Memory B cell (primary cell): ENCODE measurements around the gene SLC12A6.
"Not testable (repeated sequence)": the region's sequence is repeated elsewhere in the genome, so short reads cannot be mapped to it uniquely, and the experiment has no call there.

ENCODE experiments used
- ATAC-seq: fragments of 150-1000 bp; cut with Tn5 transposase; 2 replicates; pipeline ENCODE4 v1.10.0; 2021; ENCODE audit warnings: low read depth, mild to moderate bottlenecking, moderate library complexity
- DNase-seq, 2 donors: peaks; one replicate each; pipeline ENCODE4 v3.0.0; 2022; ENCODE audit warnings: low spot score in 2 of 2
- H3K27ac Mint-ChIP-seq: one replicate; pipeline ENCODE4 v1.8.0; 2022; ENCODE audit warnings: mild to moderate bottlenecking, moderate library complexity, mixed read lengths
- H3K27me3 Mint-ChIP-seq: one replicate; pipeline ENCODE4 v1.8.0; 2022; ENCODE audit warnings: mixed read lengths
- H3K36me3 Mint-ChIP-seq: one replicate; pipeline ENCODE4 v1.8.0; 2022; ENCODE audit warnings: mild to moderate bottlenecking, mixed read lengths
- H3K4me1 Mint-ChIP-seq: one replicate; pipeline ENCODE4 v1.8.0; 2022; ENCODE audit warnings: mixed read lengths
- H3K4me3 Mint-ChIP-seq: one replicate; pipeline ENCODE4 v1.8.0; 2022; ENCODE audit warnings: mild to moderate bottlenecking, moderate library complexity, mixed read lengths
- H3K9me3 Mint-ChIP-seq: one replicate; pipeline ENCODE4 v1.8.0; 2022; ENCODE audit warnings: mixed read lengths

The SLC12A6 gene

DNA sequence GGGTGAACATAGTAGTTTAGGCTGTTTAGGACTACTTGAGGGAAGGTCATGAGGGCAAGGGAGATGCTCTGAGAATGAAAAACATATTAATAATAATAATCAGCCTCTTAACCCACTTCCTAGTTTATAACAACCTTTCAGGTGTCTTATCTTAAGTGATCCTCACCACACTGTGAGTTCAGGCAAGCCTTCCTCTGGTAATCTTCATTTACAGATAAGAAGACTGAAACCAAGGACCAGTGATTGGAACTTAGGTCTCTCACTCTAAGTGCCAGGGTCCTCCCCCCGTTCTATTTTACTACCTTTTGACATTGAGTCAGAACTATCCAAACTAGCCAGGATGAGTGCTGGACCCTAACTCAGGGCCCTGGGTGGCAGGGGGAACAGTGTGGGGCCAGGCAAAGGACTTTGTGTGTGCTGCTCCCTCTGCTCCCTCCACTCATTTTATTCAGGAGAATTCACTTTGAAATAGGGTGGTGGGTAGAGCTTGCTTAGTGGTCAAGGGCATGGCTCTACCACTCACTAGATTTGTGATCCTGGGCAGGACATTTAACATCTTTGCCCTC, 11.2 kb upstream of the SLC12A6 start:
- ATAC-seq: no peak
- H3K36me3 Mint-ChIP-seq: no peaks in the 10 kb centered on the region
- DNase-seq: no peak
- H3K4me1 Mint-ChIP-seq: no peaks in the 10 kb centered on the region
- H3K27me3 Mint-ChIP-seq: no peaks in the 10 kb centered on the region
- no peak overlapping the region for H3K4me3 Mint-ChIP-seq
- H3K27ac Mint-ChIP-seq: no peak overlapping the region
- no peaks in the 10 kb centered on the region for H3K9me3 Mint-ChIP-seq

DNA sequence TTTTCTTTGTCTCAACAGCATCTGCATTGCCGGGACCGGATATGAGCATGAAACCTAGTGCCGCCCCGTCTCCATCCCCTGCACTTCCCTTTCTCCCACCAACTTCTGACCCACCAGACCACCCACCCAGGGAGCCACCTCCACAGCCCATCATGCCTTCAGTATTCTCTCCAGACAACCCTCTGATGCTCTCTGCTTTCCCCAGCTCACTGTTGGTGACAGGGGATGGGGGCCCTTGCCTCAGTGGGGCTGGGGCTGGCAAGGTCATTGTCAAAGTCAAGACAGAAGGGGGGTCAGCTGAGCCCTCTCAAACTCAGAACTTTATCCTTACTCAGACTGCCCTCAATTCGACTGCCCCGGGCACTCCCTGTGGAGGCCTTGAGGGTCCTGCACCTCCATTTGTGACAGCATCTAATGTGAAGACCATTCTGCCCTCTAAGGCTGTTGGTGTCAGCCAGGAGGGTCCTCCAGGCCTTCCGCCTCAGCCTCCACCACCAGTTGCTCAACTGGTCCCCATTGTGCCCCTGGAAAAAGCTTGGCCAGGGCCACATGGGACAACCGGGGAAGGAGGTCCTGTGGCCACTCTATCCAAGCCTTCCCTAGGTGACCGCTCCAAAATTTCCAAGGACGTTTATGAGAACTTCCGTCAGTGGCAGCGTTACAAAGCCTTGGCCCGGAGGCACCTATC, 10.5 kb upstream of the SLC12A6 start:
- H3K4me3 Mint-ChIP-seq: no peak overlapping the region
- H3K27me3 Mint-ChIP-seq: no peaks in the 10 kb centered on the region
- ATAC-seq (no peak), DNase-seq (no peak)
- no peak overlapping the region for H3K27ac Mint-ChIP-seq
- no peaks in the 10 kb centered on the region for H3K9me3 Mint-ChIP-seq
- H3K36me3 Mint-ChIP-seq: no peaks in the 10 kb centered on the region
- H3K4me1 Mint-ChIP-seq: no peaks in the 10 kb centered on the region

DNA sequence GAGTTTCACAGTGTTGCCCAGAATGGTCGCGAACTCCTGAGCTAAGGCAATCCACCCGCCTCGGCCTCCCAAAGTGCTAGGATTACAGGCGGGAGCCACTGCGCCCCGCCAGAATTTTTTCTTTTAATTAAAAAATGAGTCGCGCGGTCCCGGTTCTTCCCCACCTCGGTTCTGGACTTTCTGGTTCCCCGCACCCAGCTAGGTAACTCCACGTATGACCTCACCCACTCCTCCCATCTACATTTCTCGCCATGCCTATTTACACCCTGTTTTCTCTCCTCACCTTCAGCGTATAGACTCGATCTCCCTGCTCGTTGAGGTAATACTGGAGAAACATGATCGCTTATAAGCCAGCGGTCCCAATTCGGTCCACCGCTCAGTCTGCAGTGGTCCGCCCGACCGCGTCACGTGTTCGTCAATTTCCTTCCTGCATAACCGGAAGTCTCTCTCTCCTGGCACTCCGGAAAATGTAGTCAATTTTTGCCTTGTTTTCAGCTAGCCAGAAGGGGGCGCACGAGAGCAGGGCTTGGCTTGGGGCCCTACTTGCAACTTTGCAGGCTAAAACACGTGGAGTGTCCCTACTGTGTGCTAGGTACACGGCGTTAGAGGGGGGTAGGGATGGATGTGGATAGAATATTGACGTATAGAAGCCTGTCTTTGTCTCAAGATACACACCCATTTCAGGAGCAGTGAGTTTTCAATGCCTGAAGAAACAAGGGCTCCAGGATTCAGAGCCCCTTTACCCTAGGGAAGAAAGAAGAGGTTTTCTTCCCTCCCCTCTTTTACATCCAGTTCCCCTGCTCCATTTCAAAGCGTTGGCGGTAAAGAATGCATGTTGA, 5.4 kb upstream of the SLC12A6 start, which contains the start of the genes NOP10 and NUTM1:
NOP10 (minus strand) TSS at position 400 of the 839 bp plus-strand sequence; CDS start at position 337, 63 bp downstream.
NUTM1 (plus strand) TSS at position 579 of the 839 bp plus-strand sequence. CDS start 382 bp downstream, outside the sequence.
- no peak within 1 kb of the TSS for H3K27ac Mint-ChIP-seq
- peaks cover 9% of the 10 kb centered on the region for H3K36me3 Mint-ChIP-seq
- H3K9me3 Mint-ChIP-seq: no peaks in the 10 kb centered on the region
- peak within 1 kb of the TSS; percentile 84 for H3K4me3 Mint-ChIP-seq
- no peaks in the 10 kb centered on the region for H3K27me3 Mint-ChIP-seq
- peak; percentile 93 to 96 for DNase-seq
- peak; percentile 91 for ATAC-seq
- H3K4me1 Mint-ChIP-seq: peaks cover 9% of the 10 kb centered on the region

DNA sequence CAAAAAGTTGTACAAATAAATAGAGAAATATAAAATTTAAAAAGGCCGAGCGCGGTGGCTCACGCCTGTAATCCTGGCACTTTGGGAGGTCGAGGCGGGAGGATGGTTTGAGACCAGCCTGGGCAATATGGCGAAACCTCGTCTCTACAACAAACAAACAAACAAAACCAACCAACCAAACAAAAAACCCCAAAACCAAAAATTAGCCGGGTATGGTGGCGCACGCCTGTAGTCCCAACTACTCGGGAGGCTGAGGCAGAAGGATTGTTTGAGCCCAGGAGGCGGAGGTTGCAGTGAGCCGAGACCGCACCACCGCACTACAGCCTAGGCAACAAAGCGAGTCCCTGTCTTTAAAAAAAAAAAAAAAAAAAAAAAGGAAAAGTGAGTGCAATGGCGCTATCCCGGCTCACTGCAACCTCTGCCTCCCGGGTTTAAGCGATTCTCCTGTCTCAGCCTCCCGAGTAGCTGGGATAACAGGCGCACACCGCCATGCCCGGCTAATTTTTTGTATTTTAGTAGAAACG, 4.7 kb upstream of the SLC12A6 start:
- H3K9me3 Mint-ChIP-seq, ATAC-seq, DNase-seq, H3K27ac Mint-ChIP-seq, H3K36me3 Mint-ChIP-seq, H3K27me3 Mint-ChIP-seq, H3K4me1 Mint-ChIP-seq: not testable (repeated sequence)
- H3K4me3 Mint-ChIP-seq: peak overlapping the region; percentile 84

DNA sequence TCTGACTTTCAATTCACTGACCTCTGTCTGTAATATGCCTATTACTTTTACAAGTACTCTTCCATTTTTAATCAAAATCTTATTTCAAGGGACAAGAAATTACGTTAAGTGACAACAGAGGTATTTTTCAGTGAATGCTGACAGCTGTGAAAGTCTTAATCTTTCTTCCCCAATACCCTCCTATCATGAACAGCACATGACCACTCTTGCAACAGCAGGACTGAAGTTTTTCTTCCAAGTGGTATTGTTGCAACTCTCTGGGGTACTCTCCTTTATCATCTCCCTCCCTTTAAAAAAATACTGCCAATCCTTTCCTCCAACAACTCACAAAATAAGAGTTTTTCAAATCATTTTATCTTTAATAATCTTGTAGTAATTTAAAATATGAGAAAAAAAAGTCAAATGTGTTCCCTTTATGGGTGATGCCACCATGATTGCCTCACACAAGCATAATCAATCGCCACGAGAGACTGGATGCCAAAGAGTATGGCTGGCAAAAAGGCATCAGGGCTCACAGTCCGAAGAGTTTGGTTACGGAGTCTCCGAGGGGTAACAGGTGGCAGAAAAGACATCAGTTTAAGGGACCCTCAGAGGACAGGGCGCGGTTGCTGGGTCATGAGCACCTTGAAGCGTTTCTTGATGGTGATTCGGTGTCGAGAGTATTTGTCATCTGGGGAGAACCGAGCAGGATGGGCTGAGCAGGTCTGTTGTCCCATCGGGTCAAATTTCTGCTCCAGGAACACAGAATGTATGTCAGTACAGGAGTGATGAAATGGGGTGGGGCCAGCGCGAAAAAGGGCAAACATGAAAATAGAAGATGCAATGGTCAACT, 4.0 kb upstream of the SLC12A6 start:
- Mint-ChIP-seq H3K9me3 (no peaks in the 10 kb centered on the region), H3K27ac (no peak overlapping the region), H3K27me3 (no peaks in the 10 kb centered on the region), H3K36me3 (peaks cover 9% of the 10 kb centered on the region), H3K4me1 (peaks cover 14% of the 10 kb centered on the region), H3K4me3 (peak overlapping the region; percentile 84)
- DNase-seq: no peak
- ATAC-seq: no peak

DNA sequence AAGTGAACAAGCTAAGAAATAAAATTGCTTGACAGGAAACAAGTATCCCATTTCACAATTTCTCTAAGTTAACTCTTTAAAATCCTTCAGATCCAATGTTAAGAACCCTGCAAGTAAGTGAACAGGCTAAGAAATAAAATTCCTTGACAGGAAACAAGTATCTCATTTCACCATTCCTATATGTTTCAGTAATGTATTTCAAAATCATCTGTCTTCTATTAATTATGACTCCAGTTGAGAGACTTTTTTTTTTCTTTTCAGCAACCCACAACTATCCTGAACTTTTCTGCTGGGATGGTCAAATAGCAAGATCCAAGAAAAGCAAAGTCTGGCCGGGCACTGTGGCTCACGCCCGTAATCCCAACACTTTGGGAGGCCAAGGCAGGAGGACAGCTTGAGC, 2.4 kb upstream of the SLC12A6 start:
- DNase-seq (no peak), ATAC-seq (no peak)
- Mint-ChIP-seq H3K27ac (no peak overlapping the region), H3K4me1 (peaks cover 19% of the 10 kb centered on the region), H3K27me3 (no peaks in the 10 kb centered on the region), H3K4me3 (peak overlapping the region; percentile 8), H3K9me3 (no peaks in the 10 kb centered on the region), H3K36me3 (peaks cover 9% of the 10 kb centered on the region)

DNA sequence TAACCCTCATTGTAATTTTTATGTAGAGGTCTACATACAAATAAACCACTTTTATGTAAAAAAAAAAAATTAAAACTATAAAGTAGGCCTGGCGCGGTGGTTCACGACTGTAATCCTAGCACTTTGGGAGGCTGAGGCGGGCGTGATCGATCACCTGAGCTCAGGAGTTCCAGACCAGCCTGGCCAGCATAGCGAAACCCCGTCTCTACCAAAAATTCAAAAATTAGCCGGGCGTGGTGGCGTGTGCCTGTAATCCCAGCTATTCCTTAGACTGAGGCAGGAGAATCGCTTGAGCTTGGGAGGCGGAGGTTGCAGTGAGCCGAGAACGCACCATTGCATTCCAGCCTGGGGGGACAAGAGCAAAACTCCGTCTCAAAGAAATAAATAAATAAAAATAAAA, 766 bp upstream of the SLC12A6 start:
- H3K36me3 Mint-ChIP-seq: peaks cover 9% of the 10 kb centered on the region
- peaks cover 27% of the 10 kb centered on the region for H3K4me1 Mint-ChIP-seq
- no peaks in the 10 kb centered on the region for H3K9me3 Mint-ChIP-seq
- DNase-seq (no peak), ATAC-seq (no peak)
- H3K27me3 Mint-ChIP-seq: no peaks in the 10 kb centered on the region
- peak overlapping the region; percentile 98 for H3K27ac Mint-ChIP-seq
- H3K4me3 Mint-ChIP-seq: peak overlapping the region; percentile 99

DNA sequence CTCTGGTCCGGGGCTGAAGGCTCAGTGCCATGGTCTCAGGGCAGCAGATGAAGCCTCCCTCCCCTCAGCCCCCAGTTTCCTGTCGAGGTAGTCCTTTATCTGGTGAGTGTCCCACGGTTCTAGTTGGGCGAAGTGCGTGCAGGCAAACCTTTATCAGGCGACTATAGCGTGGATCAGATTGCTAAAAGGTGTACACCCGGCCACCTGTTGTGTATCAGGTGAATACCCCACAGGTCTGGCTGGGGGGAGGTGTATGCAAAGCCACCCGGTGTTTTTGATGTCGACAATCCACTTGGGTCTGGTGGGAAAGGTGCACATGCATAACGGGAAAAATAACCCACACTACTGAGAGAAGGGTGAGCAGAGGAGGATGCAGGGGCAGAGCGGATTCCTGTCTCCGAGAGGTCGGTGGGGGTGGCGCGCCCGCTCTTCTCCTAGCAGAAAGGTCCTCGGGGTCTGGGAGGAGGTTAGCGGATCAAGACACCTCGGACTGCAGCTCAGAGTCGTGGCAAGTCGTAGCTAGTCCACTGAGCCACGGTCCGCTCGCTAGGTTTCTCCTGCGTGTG, 507 bp downstream of the SLC12A6 start:
- Mint-ChIP-seq H3K36me3 (peaks cover 9% of the 10 kb centered on the region), H3K27ac (peak overlapping the region; percentile 98), H3K4me1 (peaks cover 27% of the 10 kb centered on the region), H3K27me3 (no peaks in the 10 kb centered on the region), H3K4me3 (peak overlapping the region; percentile 99), H3K9me3 (no peaks in the 10 kb centered on the region)
- ATAC-seq (peak; percentile 4), DNase-seq (peak in 1 of 2 donors; percentile 10)

DNA sequence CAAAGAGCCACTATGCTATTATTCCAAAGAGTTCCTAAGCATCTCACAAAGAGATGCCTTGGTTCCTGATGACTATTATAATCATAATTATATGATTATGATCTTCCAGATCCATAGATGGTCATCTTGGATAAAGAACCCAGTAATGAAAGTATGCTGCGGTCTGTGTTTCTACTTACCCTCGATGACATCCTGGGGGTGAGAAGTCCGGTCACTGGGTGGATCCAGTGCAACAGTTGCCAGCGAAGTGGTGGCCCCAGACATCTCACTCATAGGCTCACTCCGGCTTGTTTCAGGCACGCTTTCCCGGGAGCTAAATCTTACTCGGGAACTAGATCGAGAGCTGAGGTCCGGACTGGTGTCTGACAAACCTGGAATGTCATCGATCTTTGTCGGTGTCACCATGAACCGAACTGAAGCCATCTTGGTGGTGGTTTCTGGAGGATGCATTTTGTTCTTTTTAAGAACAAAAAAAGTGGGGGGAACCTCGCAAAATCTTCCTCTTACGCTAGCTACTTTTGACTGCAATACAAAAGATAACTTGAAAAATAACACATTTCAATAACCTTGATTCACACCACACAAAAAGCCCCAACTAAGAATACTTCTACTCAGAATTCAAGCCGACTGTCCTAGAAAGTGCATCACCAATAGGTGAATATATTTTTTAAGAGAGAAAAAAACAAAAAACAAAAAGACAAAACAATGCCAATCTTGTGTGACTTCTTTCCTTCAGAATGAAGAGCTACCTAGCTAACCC, 1.2 kb downstream of the SLC12A6 start:
- Mint-ChIP-seq H3K27me3 (no peaks in the 10 kb centered on the region), H3K4me3 (peak overlapping the region; percentile 99), H3K36me3 (peaks cover 7% of the 10 kb centered on the region), H3K9me3 (no peaks in the 10 kb centered on the region), H3K4me1 (peaks cover 27% of the 10 kb centered on the region), H3K27ac (peak overlapping the region; percentile 98)
- ATAC-seq: no peak
- no peak for DNase-seq

DNA sequence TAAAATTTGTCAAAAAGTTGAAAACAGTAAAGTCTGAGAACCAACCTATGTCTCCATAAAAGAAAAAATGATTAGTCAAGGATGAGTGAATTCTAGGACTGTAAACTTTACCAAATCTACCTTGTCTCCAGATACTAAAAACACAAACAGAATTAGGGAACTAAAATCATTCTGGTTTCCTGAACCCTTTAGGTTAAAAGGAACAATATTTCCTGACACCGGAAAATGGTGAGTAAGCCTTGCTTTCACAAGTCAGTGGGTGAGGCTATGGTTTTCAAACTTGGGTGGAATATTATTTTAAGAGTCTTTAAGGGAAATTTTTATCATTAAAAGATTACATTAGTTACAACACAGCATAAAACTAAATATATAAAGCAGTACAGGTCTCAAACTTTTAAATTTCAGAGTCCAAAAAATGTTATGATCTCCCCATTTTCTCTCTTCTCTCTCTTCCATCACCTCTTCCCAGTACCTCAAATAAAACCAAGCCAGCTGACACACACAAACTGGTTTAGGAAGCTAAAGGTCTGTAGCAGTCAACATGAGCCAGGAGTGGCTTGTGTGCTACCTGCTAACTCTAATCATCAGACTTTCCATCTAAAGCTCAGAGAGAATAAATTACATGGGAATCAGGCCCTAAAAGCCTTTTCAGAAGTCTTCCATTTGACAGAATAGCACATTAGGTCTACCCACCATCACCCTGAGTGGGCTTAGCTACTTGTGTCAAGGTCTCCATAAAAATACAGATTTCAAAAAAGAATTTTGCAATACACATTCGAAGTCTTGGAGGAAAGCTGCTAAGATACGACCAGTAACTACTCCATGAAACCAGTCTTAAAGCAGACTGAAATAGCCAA, 2.2 kb downstream of the SLC12A6 start:
- ATAC-seq (no peak), DNase-seq (no peak)
- H3K9me3 Mint-ChIP-seq: no peaks in the 10 kb centered on the region
- peaks cover 28% of the 10 kb centered on the region for H3K4me1 Mint-ChIP-seq
- H3K36me3 Mint-ChIP-seq: peaks cover 3% of the 10 kb centered on the region
- no peaks in the 10 kb centered on the region for H3K27me3 Mint-ChIP-seq
- peak overlapping the region; percentile 99 for H3K4me3 Mint-ChIP-seq
- H3K27ac Mint-ChIP-seq: peak overlapping the region; percentile 98

DNA sequence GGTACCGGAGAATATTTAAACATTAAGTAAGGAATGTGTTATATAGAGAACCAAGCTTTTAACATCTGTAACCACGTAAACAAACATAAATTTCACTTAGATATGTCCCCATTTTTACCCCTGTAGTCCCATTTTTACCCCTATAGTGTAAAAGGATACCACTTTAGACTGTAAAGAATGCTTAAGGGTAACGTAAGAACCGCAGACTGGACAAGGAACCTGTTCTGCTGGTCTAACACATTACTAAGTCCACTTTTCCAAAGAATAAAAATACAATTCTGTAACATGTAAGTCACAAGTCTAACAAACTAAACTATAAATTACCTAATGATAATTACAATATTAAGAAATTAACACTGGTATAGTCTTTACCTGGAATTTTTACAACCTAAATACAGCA, 2.9 kb downstream of the SLC12A6 start:
- H3K9me3 Mint-ChIP-seq: no peaks in the 10 kb centered on the region
- H3K27ac Mint-ChIP-seq: peak overlapping the region; percentile 98
- no peaks in the 10 kb centered on the region for H3K27me3 Mint-ChIP-seq
- H3K4me1 Mint-ChIP-seq: peaks cover 32% of the 10 kb centered on the region
- no peak for DNase-seq
- ATAC-seq: no peak
- H3K36me3 Mint-ChIP-seq: peaks cover 7% of the 10 kb centered on the region
- peak overlapping the region; percentile 99 for H3K4me3 Mint-ChIP-seq

DNA sequence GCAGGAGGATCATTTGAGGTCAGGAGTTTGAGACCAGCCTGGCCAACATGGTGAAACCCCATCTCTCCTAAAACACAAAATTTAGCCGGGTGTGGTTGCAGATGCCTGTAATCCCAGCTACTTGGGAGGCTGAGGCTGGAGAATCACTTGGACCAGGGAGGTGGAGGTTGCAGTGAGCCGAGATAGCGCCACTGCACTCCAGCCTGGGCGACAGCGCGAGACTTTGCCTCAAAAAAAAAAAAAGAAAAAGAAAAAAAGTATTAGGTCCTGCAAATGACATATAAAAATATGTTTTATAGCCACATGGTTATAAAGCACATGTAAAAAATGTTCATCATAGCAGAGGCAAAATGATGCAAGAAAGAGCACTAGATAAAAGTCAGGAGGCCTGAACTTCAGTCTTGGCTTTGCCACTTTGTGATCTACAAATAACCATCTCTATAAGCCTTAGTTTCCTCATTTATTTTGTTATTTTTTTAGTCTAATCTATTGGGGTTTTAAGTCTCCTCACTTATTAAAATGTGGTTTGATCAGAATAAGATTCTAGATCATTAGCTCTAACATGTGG, 4.9 kb downstream of the SLC12A6 start:
- Mint-ChIP-seq H3K27ac (peak overlapping the region; percentile 98), H3K4me1 (peaks cover 41% of the 10 kb centered on the region), H3K4me3 (peak overlapping the region; percentile 6), H3K27me3 (no peaks in the 10 kb centered on the region), H3K9me3 (no peaks in the 10 kb centered on the region), H3K36me3 (peaks cover 7% of the 10 kb centered on the region)
- ATAC-seq (no peak), DNase-seq (no peak)
